Measurements from ENCODE around the gene ADAMTS16. TPM values are rescaled to one million over a fixed set of nuclear protein-coding genes. Genes with fewer than 3 reads are reported as not detected.

ADAMTS16 gene
- total and polyA plus RNA-seq, 2 experiments from 2014 or later, result 2.2 to 5.9 TPM

- no peak overlapping the region for H3K4me2 ChIP-seq
- H3K27ac ChIP-seq, result no peak overlapping the region
- H4K20me1 ChIP-seq (ENCODE audit: insufficient read depth, poor library complexity, severe bottlenecking), result no peaks in the 10 kb centered on the region
- H3K9me2 ChIP-seq (replicated peaks; ENCODE audit: insufficient read depth), result no peaks in the 10 kb centered on the region
- no peaks in the 10 kb centered on the region for H3K79me2 ChIP-seq
- H3K4me3 ChIP-seq, result no peak overlapping the region
- peaks cover 21% of the 10 kb centered on the region for H3K4me1 ChIP-seq (ENCODE audit: insufficient read depth)
- H3K9me3 ChIP-seq (ENCODE audit: low read depth), result no peaks in the 10 kb centered on the region
- H2AFZ ChIP-seq, result no peak overlapping the region
- WGBS (ENCODE audit: low lambda C conversion rate, missing lambda C conversion rate), result 95% methylated on average over 7 of the region's 7 CpGs
- H3K27me3 ChIP-seq, result no peaks in the 10 kb centered on the region
- no peak for TF ChIP-seq EZH2 (IDR thresholded peaks at IDR 0.05; ENCODE audit: borderline replicate concordance)
- no peak for TF ChIP-seq CTCF (IDR thresholded peaks at IDR 0.05; ENCODE audit: poor library complexity)
- TF ChIP-seq EZH2phosphoT487 (IDR thresholded peaks at IDR 0.05; ENCODE audit: low read depth, severe bottlenecking, unreplicated experiment), result no peak
- H3K36me3 ChIP-seq (replicated peaks; ENCODE audit: insufficient read depth, low read depth), result no peaks in the 10 kb centered on the region
- DNase-seq (ENCODE audit: low spot score), result no peak
Observed at GRCh38 chr5:5347442-5347841, 207.3 kb downstream of the ADAMTS16 start.

GRCh38 chr5:5348135-5348534, 208.0 kb downstream of the ADAMTS16 start:
- H3K4me3 ChIP-seq, result no peak overlapping the region
- no peak for TF ChIP-seq EZH2 (IDR thresholded peaks at IDR 0.05; ENCODE audit: borderline replicate concordance)
- H3K27me3 ChIP-seq, result no peaks in the 10 kb centered on the region
- no peaks in the 10 kb centered on the region for H3K9me2 ChIP-seq (replicated peaks; ENCODE audit: insufficient read depth)
- no peaks in the 10 kb centered on the region for H3K36me3 ChIP-seq (replicated peaks; ENCODE audit: insufficient read depth, low read depth)
- 80% methylated on average over 9 of the region's 10 CpGs for WGBS (ENCODE audit: low lambda C conversion rate, missing lambda C conversion rate)
- H3K4me1 ChIP-seq (ENCODE audit: insufficient read depth), result peaks cover 21% of the 10 kb centered on the region
- no peaks in the 10 kb centered on the region for H3K79me2 ChIP-seq
- no peak for DNase-seq (ENCODE audit: low spot score)
- no peaks in the 10 kb centered on the region for H4K20me1 ChIP-seq (ENCODE audit: insufficient read depth, poor library complexity, severe bottlenecking)
- no peak overlapping the region for H3K27ac ChIP-seq
- H2AFZ ChIP-seq, result no peak overlapping the region
- no peak overlapping the region for H3K4me2 ChIP-seq
- no peaks in the 10 kb centered on the region for H3K9me3 ChIP-seq (ENCODE audit: low read depth)

GRCh38 chr5:5348576-5348975, 208.4 kb downstream of the ADAMTS16 start:
- TF ChIP-seq CTCF (IDR thresholded peaks at IDR 0.05; ENCODE audit: poor library complexity) (no peak), EZH2phosphoT487 (IDR thresholded peaks at IDR 0.05; ENCODE audit: low read depth, severe bottlenecking, unreplicated experiment) (no peak), EZH2 (IDR thresholded peaks at IDR 0.05; ENCODE audit: borderline replicate concordance) (no peak)

GRCh38 chr5:5350101-5350500, 210.0 kb downstream of the ADAMTS16 start:
- TF ChIP-seq EZH2phosphoT487 (IDR thresholded peaks at IDR 0.05; ENCODE audit: low read depth, severe bottlenecking, unreplicated experiment), result no peak
- no peak for TF ChIP-seq EZH2 (IDR thresholded peaks at IDR 0.05; ENCODE audit: borderline replicate concordance)
- no peak for TF ChIP-seq CTCF (IDR thresholded peaks at IDR 0.05; ENCODE audit: poor library complexity)
- H3K27me3 ChIP-seq, result no peaks in the 10 kb centered on the region
- peak overlapping the region; percentile 53 for H3K4me2 ChIP-seq
- no peaks in the 10 kb centered on the region for H3K9me3 ChIP-seq (ENCODE audit: low read depth)
- peak overlapping the region; percentile 45 for H3K27ac ChIP-seq
- H2AFZ ChIP-seq, result no peak overlapping the region
- no peaks in the 10 kb centered on the region for H3K9me2 ChIP-seq (replicated peaks; ENCODE audit: insufficient read depth)
- DNase-seq (ENCODE audit: low spot score), result peak; percentile 66
- H3K36me3 ChIP-seq (replicated peaks; ENCODE audit: insufficient read depth, low read depth), result no peaks in the 10 kb centered on the region
- H3K4me3 ChIP-seq, result no peak overlapping the region
- H3K4me1 ChIP-seq (ENCODE audit: insufficient read depth), result peaks cover 21% of the 10 kb centered on the region
- no peaks in the 10 kb centered on the region for H4K20me1 ChIP-seq (ENCODE audit: insufficient read depth, poor library complexity, severe bottlenecking)
- WGBS (ENCODE audit: low lambda C conversion rate, missing lambda C conversion rate), result 22% methylated on average over 9 of the region's 9 CpGs
- no peaks in the 10 kb centered on the region for H3K79me2 ChIP-seq

More at GRCh38 chr5:5348576-5348975, 208.4 kb downstream of the ADAMTS16 start:
- DNase-seq (ENCODE audit: low spot score), result no peak
- Histone ChIP-seq H3K27me3 (no peaks in the 10 kb centered on the region), H2AFZ (no peak overlapping the region), H3K9me3 (ENCODE audit: low read depth) (no peaks in the 10 kb centered on the region), H3K4me1 (ENCODE audit: insufficient read depth) (peaks cover 21% of the 10 kb centered on the region), H3K27ac (no peak overlapping the region), H4K20me1 (ENCODE audit: insufficient read depth, poor library complexity, severe bottlenecking) (no peaks in the 10 kb centered on the region), H3K4me2 (no peak overlapping the region), H3K4me3 (no peak overlapping the region), H3K9me2 (replicated peaks; ENCODE audit: insufficient read depth) (no peaks in the 10 kb centered on the region), H3K36me3 (replicated peaks; ENCODE audit: insufficient read depth, low read depth) (no peaks in the 10 kb centered on the region), H3K79me2 (no peaks in the 10 kb centered on the region)

Measured in hepatocyte (in vitro differentiated cells).